ENCODE data around the gene MRGPRE.

- TF ChIP-seq CTCF (IDR thresholded peaks at IDR 0.05), result no peak
- TF ChIP-seq POLR2A (IDR thresholded peaks at IDR 0.05), result no peak
Observed at GRCh38 chr11:3213659-3214419, 18.4 kb downstream of the MRGPRE start.

Measured in esophagus squamous epithelium (tissue), 4 donors.